Peyer's patch (tissue), 4 donors: ENCODE measurements around the gene SORCS1. TPM values are rescaled to one million over a fixed set of nuclear protein-coding genes. Genes with fewer than 3 reads are reported as not detected.

Experiments used
- DNase-seq, 3 donors: peaks; one replicate each; pipeline ENCODE4 v3.0.0-alpha.2; 2017 to 2019
- H3K27ac ChIP-seq, 4 donors: fragments of 200-600 bp; sonication (generic); one replicate each; pipeline ENCODE4 v1.5.1; 2016 to 2019
- H3K27me3 ChIP-seq, 2 donors: fragments of 200-600 bp; sonication (generic); one replicate each; pipeline ENCODE4 v1.5.1; 2019
- H3K36me3 ChIP-seq, 3 donors: fragments of 200-600 bp; sonication (generic); one replicate each; pipeline ENCODE4 v1.5.1; 2016 to 2019
- H3K4me1 ChIP-seq, 4 donors: fragments of 200-600 bp; sonication (generic); one replicate each; pipeline ENCODE4 v1.5.1; 2016 to 2019
- H3K4me3 ChIP-seq, 4 donors: fragments of 200-600 bp; sonication (generic); 1 replicate in 3 of 4; 2 replicates in 1 of 4; pipeline ENCODE4 v1.5.1; 2016 to 2019; ENCODE audit warnings: mild to moderate bottlenecking in 1 of 4
- H3K9me3 ChIP-seq, 4 donors: fragments of 200-600 bp; sonication (generic); one replicate each; pipeline ENCODE4 v1.5.1; 2016 to 2019; ENCODE audit warnings: mild to moderate bottlenecking in 1 of 4
- CTCF ChIP-seq, 6 experiments: fragments of 450-650 bp in 4 of 6; fragments of 200-600 bp in 2 of 6; sonication (generic) in 1 of 6; IDR thresholded peaks; one replicate each; pipeline ENCODE4 v1.5.1; 2017 to 2019; ENCODE audit warnings: antibody characterized with exemption in 6 of 6, mild to moderate bottlenecking in 3 of 6, moderate library complexity in 1 of 6
- POLR2A ChIP-seq, 2 donors: fragments of 450-650 bp; IDR thresholded peaks; one replicate each; pipeline ENCODE4 v1.5.1; 2017; ENCODE audit warnings: antibody characterized with exemption in 2 of 2, mild to moderate bottlenecking in 2 of 2, moderate library complexity in 2 of 2
- total RNA-seq, 4 donors: library from RNA; depleted of rRNA; stranded (reverse); fragments of >200 nt; gene quantifications; one replicate each; pipeline ENCODE4 v1.1.0, GENCODE V29; 2016

Gene SORCS1
- total RNA-seq, 4 donors from 2014 or later = 0.53 to 5.9 (median 2.4) TPM

GRCh38 chr10:106696239-106696638 is 468.3 kb downstream of the SORCS1 start:
- Histone ChIP-seq H3K4me3 (no peak overlapping the region), H3K4me1 (no peaks in the 10 kb centered on the region), H3K9me3 (no peaks in the 10 kb centered on the region), H3K27ac (no peak overlapping the region), H3K27me3 (no peaks in the 10 kb centered on the region), H3K36me3 (no peaks in the 10 kb centered on the region)
- no peak for TF ChIP-seq CTCF (IDR thresholded peaks at IDR 0.05)
- DNase-seq = no peak

- Histone ChIP-seq H3K4me3 (no peak overlapping the region), H3K9me3 (no peaks in the 10 kb centered on the region), H3K27me3 (no peaks in the 10 kb centered on the region), H3K4me1 (no peaks in the 10 kb centered on the region), H3K27ac (no peak overlapping the region), H3K36me3 (no peaks in the 10 kb centered on the region)
- no peak for DNase-seq
- no peak for TF ChIP-seq CTCF (IDR thresholded peaks at IDR 0.05)
- TF ChIP-seq POLR2A (IDR thresholded peaks at IDR 0.05) = no peak
These were observed 469.8 kb downstream of the SORCS1 start for GRCh38 chr10:106694696-106695095.

- Histone ChIP-seq H3K4me3 (no peak overlapping the region), H3K9me3 (no peaks in the 10 kb centered on the region), H3K27me3 (no peaks in the 10 kb centered on the region), H3K27ac (no peak overlapping the region), H3K36me3 (no peaks in the 10 kb centered on the region), H3K4me1 (no peaks in the 10 kb centered on the region)
- TF ChIP-seq POLR2A (IDR thresholded peaks at IDR 0.05) = no peak
- TF ChIP-seq CTCF (IDR thresholded peaks at IDR 0.05) = no peak
- DNase-seq = no peak
These were observed 482.3 kb downstream of the SORCS1 start for GRCh38 chr10:106682175-106682574.

- Histone ChIP-seq H3K36me3 (no peaks in the 10 kb centered on the region), H3K4me1 (no peaks in the 10 kb centered on the region), H3K9me3 (no peaks in the 10 kb centered on the region), H3K27me3 (no peaks in the 10 kb centered on the region), H3K27ac (no peak overlapping the region), H3K4me3 (no peak overlapping the region)
- DNase-seq = no peak
- TF ChIP-seq POLR2A (IDR thresholded peaks at IDR 0.05) = no peak
- no peak for TF ChIP-seq CTCF (IDR thresholded peaks at IDR 0.05)
These were observed 484.4 kb downstream of the SORCS1 start for GRCh38 chr10:106680061-106680460.

GRCh38 chr10:106679314-106679713 is 485.2 kb downstream of the SORCS1 start:
- H3K4me1 ChIP-seq = no peaks in the 10 kb centered on the region
- no peaks in the 10 kb centered on the region for H3K36me3 ChIP-seq
- H3K27me3 ChIP-seq = no peaks in the 10 kb centered on the region
- no peak overlapping the region for H3K4me3 ChIP-seq
- no peaks in the 10 kb centered on the region for H3K9me3 ChIP-seq
- TF ChIP-seq POLR2A (IDR thresholded peaks at IDR 0.05) (no peak), CTCF (IDR thresholded peaks at IDR 0.05) (no peak)
- no peak for DNase-seq
- H3K27ac ChIP-seq = no peak overlapping the region

- Histone ChIP-seq H3K36me3 (no peaks in the 10 kb centered on the region), H3K9me3 (no peaks in the 10 kb centered on the region), H3K4me3 (no peak overlapping the region), H3K27ac (no peak overlapping the region), H3K27me3 (no peaks in the 10 kb centered on the region), H3K4me1 (no peaks in the 10 kb centered on the region)
- no peak for TF ChIP-seq POLR2A (IDR thresholded peaks at IDR 0.05)
- no peak for TF ChIP-seq CTCF (IDR thresholded peaks at IDR 0.05)
- DNase-seq = no peak
These were observed 491.9 kb downstream of the SORCS1 start for GRCh38 chr10:106672517-106673175.
